HEK293 (cell line): ENCODE measurements around the gene RBM22.

Experiments used
- CTCF ChIA-PET: fragments of 350-600 bp; formaldehyde crosslinking; extraction: SDS; loops from one replicate; lab custom pipeline; 2021; ENCODE audit warnings: antibody characterized with exemption; lab: Yijun Ruan, JAX
- POLR2A ChIA-PET: fragments of 300-600 bp; formaldehyde crosslinking; extraction: SDS; loops from one replicate; lab custom pipeline; 2020; ENCODE audit warnings: antibody characterized with exemption, inconsistent platforms; lab: Yijun Ruan, JAX
- H3K27ac ChIP-seq: fragments of 200-500 bp; sonication (Bioruptor generic); 2 replicates; pipeline ENCODE4 v1.5.1; 2014; ENCODE audit warnings: low read depth, low read length, control low read depth, inconsistent platforms; ENCODE audit errors: extremely low read depth
- H3K36me3 ChIP-seq, 2 experiments: fragments of 200-500 bp in 1 of 2; sonication (Bioruptor generic) in 1 of 2; 1 replicate in 1 of 2; 2 replicates in 1 of 2; pipeline ENCODE4 v1.5.1; 2014 to 2017; ENCODE audit warnings: inconsistent platforms in 2 of 2, low read length in 2 of 2; ENCODE audit not compliant: control insufficient read depth in 2 of 2, insufficient read depth in 1 of 2
- H3K4me1 ChIP-seq: fragments of 200-500 bp; sonication (Bioruptor generic); 2 replicates; pipeline ENCODE4 v1.5.1; 2014; ENCODE audit warnings: mild to moderate bottlenecking, low read length, inconsistent platforms; ENCODE audit not compliant: control insufficient read depth, insufficient read depth
- H3K4me3 ChIP-seq: 2 replicates; pipeline ENCODE4 v1.5.1; 2011; ENCODE audit warnings: low read depth, mild to moderate bottlenecking, control low read depth, low read length, moderate library complexity
- H3K9me3 ChIP-seq: fragments of 200-500 bp; sonication (Bioruptor generic); 2 replicates; pipeline ENCODE4 v1.5.1; 2014; ENCODE audit warnings: low read depth, low read length, inconsistent platforms; ENCODE audit not compliant: control insufficient read depth, insufficient read depth
- HOXC10 ChIP-seq: sonication (generic); formaldehyde crosslinking; IDR thresholded peaks from 2 replicates; pipeline ENCODE4 v1.8.1; 2023; ENCODE audit warnings: mild to moderate bottlenecking, missing genetic modification reagents
- PRDM10 ChIP-seq: fragments of 450-650 bp; formaldehyde crosslinking; IDR thresholded peaks from 2 replicates; pipeline ENCODE4 v1.5.1; 2016; ENCODE audit warnings: missing biosample characterization, missing genetic modification characterization
- SP3 ChIP-seq: fragments of 450-650 bp; formaldehyde crosslinking; IDR thresholded peaks from 2 replicates; pipeline ENCODE4 v1.5.1; 2016; ENCODE audit warnings: missing biosample characterization, missing genetic modification characterization
- ZBTB26 ChIP-seq: fragments of 450-650 bp; formaldehyde crosslinking; optimal IDR thresholded peaks from 2 replicates; pipeline ENCODE3; 2016; ENCODE audit warnings: missing biosample characterization, mild to moderate bottlenecking, missing genetic modification characterization
- ZBTB44 ChIP-seq: fragments of 450-650 bp; IDR thresholded peaks from 2 replicates; pipeline ENCODE4 v1.5.1; 2018; ENCODE audit warnings: missing biosample characterization, mild to moderate bottlenecking, missing genetic modification characterization
- ZNF10 ChIP-seq: fragments of 450-650 bp; formaldehyde crosslinking; IDR thresholded peaks from 2 replicates; pipeline ENCODE4 v1.5.1; 2017; ENCODE audit warnings: missing biosample characterization, missing genetic modification characterization
- ZNF394 ChIP-seq: fragments of 450-650 bp; formaldehyde crosslinking; IDR thresholded peaks from 2 replicates; pipeline ENCODE4 v1.5.1; 2016; ENCODE audit warnings: missing biosample characterization, missing genetic modification characterization, mild to moderate bottlenecking, moderate library complexity, borderline replicate concordance
- ZNF449 ChIP-seq: fragments of 450-650 bp; formaldehyde crosslinking; IDR thresholded peaks from 2 replicates; pipeline ENCODE4 v1.5.1; 2017; ENCODE audit warnings: missing biosample characterization, mild to moderate bottlenecking, missing genetic modification characterization, moderate library complexity
- ZNF560 ChIP-seq: fragments of 450-650 bp; formaldehyde crosslinking; IDR thresholded peaks from 2 replicates; pipeline ENCODE4 v1.5.1; 2017; ENCODE audit warnings: missing biosample characterization, missing genetic modification characterization, borderline replicate concordance
- ZNF623 ChIP-seq: fragments of 450-650 bp; formaldehyde crosslinking; IDR thresholded peaks from 2 replicates; pipeline ENCODE4 v1.5.1; 2016; ENCODE audit warnings: missing biosample characterization, missing genetic modification characterization
- ZSCAN23 ChIP-seq: fragments of 450-650 bp; formaldehyde crosslinking; IDR thresholded peaks from 2 replicates; pipeline ENCODE4 v1.5.1; 2016; ENCODE audit warnings: missing biosample characterization, missing genetic modification characterization
- ZSCAN30 ChIP-seq: fragments of 450-650 bp; IDR thresholded peaks from 2 replicates; pipeline ENCODE4 v1.5.1; 2018; ENCODE audit warnings: missing biosample characterization, mild to moderate bottlenecking, missing genetic modification characterization, moderate library complexity
- TF ChIP-seq, protein P1 (sequence below): fragments of 450-650 bp; formaldehyde crosslinking; IDR thresholded peaks from 2 replicates; pipeline ENCODE4 v1.5.1; 2016; ENCODE audit warnings: missing biosample characterization, missing genetic modification characterization

The RBM22 gene

DNA sequence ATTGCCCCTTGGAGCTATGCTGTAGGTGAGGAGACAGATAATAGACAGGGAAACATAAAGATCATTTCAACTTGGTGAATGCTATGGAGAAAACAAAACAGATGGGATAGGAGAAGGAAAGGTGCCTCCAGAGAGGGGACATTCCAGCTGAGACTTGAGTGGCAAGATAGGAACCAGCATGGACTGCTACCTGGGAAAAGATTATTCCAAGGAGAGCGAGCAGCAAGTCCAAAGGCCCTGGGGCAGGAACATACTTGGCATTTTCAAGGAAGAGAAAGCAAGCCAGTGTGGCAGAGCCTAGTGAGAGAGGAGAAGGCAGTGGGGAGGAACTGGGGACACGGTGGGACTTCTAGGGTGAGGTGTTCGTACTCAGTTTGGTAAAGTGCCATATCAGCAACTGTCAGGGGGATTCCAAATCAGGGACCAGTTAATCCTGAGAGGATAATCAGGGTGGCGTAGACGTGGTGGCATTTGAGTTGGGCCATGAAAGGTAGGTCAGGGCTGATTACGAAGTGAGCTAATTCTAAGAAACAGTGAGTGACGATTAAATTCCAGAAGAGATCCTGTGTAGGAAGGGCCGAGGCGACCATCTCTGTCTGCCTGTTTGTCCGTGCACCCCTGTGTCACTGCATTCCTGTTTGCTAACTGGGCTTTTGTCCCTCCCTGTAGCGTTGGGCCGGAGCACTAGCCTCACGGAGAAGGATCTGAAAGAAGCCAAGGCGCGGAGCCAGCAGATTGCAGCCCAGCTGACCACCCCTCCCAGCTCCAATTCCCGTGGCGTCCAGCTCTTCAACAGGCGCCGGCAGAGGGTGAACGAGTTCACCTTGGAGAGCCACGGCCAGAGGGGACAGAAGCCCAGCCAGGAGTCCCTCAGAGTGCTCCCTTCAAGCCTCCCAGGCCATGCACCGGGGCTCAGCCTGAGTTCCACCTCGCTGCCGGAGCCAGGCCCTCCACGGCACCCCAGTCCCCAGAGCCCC, 53.3 kb downstream of the RBM22 start:
- POLR2A ChIA-PET, result no interaction called here

DNA sequence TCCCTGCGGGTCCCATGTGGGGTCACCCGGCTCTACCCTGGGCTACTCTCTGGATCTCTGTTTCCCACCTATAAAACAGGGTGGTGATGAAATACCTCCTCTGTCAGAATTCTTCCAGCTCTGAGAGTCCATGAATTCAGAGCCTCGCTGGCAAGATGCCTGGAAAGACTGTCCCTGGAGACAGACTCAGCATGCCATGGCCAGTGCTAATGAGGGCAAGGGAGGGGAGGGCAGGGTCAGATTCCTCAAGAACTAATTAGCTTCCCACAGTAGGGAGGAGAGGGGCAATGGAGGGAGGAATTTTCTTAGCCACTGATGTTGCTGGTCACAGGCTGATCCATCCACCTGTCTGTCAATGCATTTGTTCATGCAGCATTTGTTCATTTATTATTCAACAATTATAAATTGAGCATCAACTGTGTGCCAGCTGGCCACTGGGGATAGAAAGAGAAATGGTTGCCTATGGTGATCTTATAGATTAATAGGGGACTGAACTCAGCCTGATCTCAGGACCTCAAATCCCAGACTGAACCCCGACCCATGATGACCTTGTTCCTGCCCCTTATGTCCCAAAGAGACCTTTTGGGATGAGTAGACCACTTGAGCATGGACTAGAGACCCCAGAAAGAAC, 55.7 kb downstream of the RBM22 start:
- POLR2A ChIA-PET, result interaction anchor here (0.5 to 1.7 kb wide), 8 partner anchors 10 to 56 kb away, joined by 3 to 5 read pairs (median 4); partner anchors contain the start of gene RBM22
- H3K27ac ChIP-seq, result no peak overlapping the region
- H3K4me1 ChIP-seq, result peaks cover 23% of the 10 kb centered on the region
- H3K9me3 ChIP-seq, result no peaks in the 10 kb centered on the region
- CTCF ChIA-PET, result interaction anchor here (0.5 to 9.4 kb wide), 8 partner anchors 10 to 330 kb away, joined by 3 to 60 read pairs (median 4); no protein-coding TSS in a partner anchor
- H3K36me3 ChIP-seq, result no peaks in the 10 kb centered on the region
- H3K4me3 ChIP-seq, result no peak overlapping the region
- TF ChIP-seq SP3 (tag by site-specific recombination), result no peak
- TF ChIP-seq ZNF560, result no peak
- TF ChIP-seq, protein P1, sequence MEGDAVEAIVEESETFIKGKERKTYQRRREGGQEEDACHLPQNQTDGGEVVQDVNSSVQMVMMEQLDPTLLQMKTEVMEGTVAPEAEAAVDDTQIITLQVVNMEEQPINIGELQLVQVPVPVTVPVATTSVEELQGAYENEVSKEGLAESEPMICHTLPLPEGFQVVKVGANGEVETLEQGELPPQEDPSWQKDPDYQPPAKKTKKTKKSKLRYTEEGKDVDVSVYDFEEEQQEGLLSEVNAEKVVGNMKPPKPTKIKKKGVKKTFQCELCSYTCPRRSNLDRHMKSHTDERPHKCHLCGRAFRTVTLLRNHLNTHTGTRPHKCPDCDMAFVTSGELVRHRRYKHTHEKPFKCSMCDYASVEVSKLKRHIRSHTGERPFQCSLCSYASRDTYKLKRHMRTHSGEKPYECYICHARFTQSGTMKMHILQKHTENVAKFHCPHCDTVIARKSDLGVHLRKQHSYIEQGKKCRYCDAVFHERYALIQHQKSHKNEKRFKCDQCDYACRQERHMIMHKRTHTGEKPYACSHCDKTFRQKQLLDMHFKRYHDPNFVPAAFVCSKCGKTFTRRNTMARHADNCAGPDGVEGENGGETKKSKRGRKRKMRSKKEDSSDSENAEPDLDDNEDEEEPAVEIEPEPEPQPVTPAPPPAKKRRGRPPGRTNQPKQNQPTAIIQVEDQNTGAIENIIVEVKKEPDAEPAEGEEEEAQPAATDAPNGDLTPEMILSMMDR (tag by site-specific recombination), result no peak
- TF ChIP-seq ZNF394 (tag by site-specific recombination), result no peak
- no peak for TF ChIP-seq ZSCAN30 (tag by site-specific recombination)
- 0 out of 2 replicates have a peak, but pooled peaks have one; percentile 27 for TF ChIP-seq ZSCAN23
- TF ChIP-seq ZBTB26 (tag by site-specific recombination), result no peak
- no peak for TF ChIP-seq ZNF449 (tag by site-specific recombination)
- TF ChIP-seq ZBTB44 (tag by site-specific recombination), result 0 out of 2 replicates have a peak, but pooled peaks have one; percentile 15
- TF ChIP-seq ZNF10 (tag by site-specific recombination), result no peak

More for the DNA sequence above, 53.3 kb downstream of the RBM22 start:
- peaks cover 14% of the 10 kb centered on the region for H3K4me1 ChIP-seq
- no peaks in the 10 kb centered on the region for H3K9me3 ChIP-seq
- no peak overlapping the region for H3K27ac ChIP-seq
- no peak overlapping the region for H3K4me3 ChIP-seq
- H3K36me3 ChIP-seq, result no peaks in the 10 kb centered on the region
- no peak for TF ChIP-seq HOXC10 (CRISPR knock-in tag)
- 0 out of 2 replicates have a peak, but pooled peaks have one; percentile 34 for TF ChIP-seq PRDM10 (tag by site-specific recombination)
- TF ChIP-seq ZNF623 (tag by site-specific recombination), result peak; percentile 92
- CTCF ChIA-PET, result interaction anchor here (0.7 to 9.4 kb wide), 3 partner anchors 87 to 557 kb away, joined by 3 to 60 read pairs (median 5); no protein-coding TSS in a partner anchor
